Left colon (tissue), 2 donors: ENCODE results near the gene CCDC30. TPM values are rescaled to one million over a fixed set of nuclear protein-coding genes. Genes with fewer than 3 reads are reported as not detected.
"Not testable (repeated sequence)": the region's sequence is repeated elsewhere in the genome, so short reads cannot be mapped to it uniquely, and the experiment has no call there.

ENCODE experiments used
- ATAC-seq: fragments of 200-7000 bp; cut with Tn5 transposase; one replicate; pipeline ENCODE4 v1.9.1; 2020; ENCODE audit warnings: mild to moderate bottlenecking, moderate library complexity
- DNase-seq, 2 donors: peaks; one replicate each; pipeline ENCODE4 v3.0.0-alpha.2; 2020
- intact Hi-C, 2 donors: fragments of 100-400 bp; cut with DNase I in 1 of 2; cut with micrococcal nuclease in 1 of 2; formaldehyde crosslinking; loops; one replicate each; pipeline versions ENCODE4 v1.11.2 to v1.14.0; 2022; cut with DNase I, micrococcal nuclease
- total RNA-seq, 2 donors: library from RNA; stranded (reverse); fragmentation: NEBNext Ultra II Directional; extraction: Animal tissue kit (Norgen Biotek cat#: 25700); gene quantifications; one replicate each; pipeline ENCODE4 v1.2.1, GENCODE V29; 2021
- donor health status: DM: no; HTN: no; CAD: no.
- donor health status: DM: yes; HTN: yes; CAD: no.

CCDC30 gene
- total RNA-seq, 2 donors from 2014 or later = 1.8 to 2.6 TPM

DNA sequence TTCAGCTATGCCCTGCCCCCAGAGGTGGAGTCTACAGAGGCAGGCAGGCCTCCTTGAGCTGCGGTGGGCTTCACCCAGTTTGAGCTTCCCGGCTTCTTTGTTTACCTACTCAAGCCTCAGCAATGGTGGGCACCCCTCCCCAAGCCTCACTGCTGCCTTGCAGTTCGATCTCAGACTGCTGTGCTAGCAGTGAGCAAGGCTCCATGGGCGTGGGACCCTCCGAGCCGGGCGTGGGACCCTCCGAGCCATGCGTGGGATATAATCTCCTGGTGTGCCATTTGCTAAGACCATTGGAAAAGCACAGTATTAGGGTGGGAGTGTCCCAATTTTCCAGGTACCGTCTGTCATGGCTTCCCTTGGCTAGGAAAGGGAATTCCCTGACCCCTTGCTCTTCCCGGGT lies 38.9 kb downstream of the CCDC30 start:
- DNase-seq, ATAC-seq, intact Hi-C loops: not testable (repeated sequence)

DNA sequence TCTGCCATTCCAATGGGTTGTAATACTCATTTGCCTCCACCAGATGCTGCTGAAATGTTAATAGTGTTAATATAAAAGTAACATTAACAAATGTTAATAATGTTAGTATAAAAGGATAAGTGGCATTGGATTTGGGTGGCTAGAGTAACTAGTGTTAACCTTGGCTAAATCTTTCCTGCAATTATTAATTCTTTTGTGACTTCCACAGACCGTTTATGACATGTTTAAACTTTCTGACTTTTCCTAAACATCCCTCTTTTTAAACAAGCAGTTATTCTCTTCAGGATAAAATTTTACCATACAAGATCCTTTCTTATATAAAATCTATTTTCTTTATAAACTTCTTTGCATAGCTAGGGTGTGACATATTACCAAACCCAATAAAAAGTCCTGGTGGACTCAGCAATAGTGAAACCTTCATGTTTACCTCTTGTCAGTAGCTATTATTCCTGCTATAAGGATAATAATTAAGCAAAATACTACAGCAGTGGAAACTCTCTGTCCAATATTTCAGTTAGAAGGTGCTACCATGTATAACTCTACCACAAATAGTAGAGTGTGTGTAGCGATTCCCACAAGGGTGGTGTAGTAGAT lies 41.5 kb downstream of the CCDC30 start:
- ATAC-seq (no peak), DNase-seq (no peak)
- intact Hi-C loops = no loop called here

DNA sequence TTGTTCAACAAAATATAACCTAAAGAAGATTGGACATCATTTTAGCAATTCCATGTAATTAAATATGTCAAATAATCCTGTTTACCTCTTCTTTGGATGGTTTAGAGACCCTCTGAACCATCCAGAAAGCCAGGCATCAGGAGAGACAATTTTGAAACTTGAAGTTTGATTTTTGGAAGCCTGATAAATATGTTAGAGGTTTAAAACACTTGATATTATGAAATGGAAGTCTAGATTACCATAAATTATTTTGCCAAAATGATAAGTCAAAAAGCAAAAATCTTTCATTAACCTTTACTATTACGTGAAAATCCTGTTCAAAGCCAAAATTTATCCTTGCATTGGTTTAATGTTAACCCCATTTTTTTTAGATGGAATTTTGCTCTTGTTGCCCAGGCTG lies 43.5 kb downstream of the CCDC30 start:
- intact Hi-C loops = no loop called here
- no peak for ATAC-seq
- no peak for DNase-seq

DNA sequence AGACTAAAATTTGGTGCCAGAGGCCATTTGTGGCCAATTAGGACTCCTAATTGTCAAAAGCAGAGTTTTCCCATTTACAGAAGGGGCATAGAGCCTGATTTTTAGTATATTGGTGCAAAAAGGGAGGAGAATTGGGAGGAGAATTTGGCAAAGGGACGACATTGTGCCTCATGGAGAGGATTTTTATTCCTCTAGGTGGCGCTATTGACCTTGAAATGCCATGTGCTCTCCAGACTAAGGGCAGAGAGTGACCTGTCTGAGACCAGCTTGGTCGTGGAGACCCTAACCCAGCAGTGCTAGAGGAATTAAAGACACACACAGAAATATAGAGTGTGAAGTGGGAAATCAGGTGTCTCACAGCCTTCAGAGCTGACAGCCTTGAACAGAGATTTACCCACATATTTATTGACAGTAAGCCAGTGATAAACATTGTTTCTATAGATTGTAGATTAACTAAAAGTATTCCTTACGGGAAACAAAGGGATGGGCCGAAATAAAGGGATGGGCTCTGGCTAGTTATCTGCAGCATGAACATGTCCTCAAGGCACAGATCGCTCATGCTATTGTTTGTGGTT lies 48.6 kb downstream of the CCDC30 start:
- DNase-seq, ATAC-seq, intact Hi-C loops: not testable (repeated sequence)

DNA sequence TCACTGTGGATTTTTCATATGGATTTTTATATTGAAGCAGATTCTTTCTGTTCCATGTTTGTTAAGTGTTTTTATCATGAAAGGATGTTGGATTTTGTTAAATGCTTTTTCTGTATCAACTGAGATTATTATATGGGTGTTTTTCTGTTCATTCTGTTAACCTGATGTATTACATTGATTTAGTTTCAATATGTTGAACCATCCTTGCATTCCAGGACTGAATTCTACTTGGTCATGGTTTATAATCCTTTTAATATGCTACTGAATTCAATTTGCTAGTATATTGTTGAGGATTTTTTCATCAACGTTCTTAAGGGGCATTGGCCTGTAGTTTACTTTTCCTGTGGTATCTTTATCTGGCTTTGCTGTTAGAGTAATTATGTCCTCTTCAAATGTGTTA lies 55.8 kb downstream of the CCDC30 start:
- no peak for DNase-seq
- intact Hi-C loops = no loop called here
- ATAC-seq = no peak

DNA sequence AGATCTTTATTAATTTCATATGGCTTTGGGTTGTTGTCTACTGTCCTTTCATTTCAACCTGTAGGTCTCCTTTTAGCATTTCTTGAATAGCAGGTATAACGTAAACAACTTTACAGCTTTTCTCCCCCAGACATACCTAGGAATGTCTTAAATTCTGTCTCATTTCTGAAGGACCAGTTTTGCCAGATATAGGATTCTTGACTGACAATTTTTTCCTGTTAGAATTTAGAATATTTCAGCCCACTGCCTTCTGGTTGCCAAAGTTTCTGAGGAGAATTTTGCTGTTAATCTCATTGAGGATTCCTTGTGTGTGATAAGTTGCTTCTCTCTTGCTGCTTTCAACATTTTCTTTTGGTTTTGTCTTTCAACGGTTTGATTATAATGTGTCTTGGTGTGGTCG lies 60.1 kb downstream of the CCDC30 start:
- DNase-seq (no peak), ATAC-seq (no peak)
- intact Hi-C loops = no loop called here

DNA sequence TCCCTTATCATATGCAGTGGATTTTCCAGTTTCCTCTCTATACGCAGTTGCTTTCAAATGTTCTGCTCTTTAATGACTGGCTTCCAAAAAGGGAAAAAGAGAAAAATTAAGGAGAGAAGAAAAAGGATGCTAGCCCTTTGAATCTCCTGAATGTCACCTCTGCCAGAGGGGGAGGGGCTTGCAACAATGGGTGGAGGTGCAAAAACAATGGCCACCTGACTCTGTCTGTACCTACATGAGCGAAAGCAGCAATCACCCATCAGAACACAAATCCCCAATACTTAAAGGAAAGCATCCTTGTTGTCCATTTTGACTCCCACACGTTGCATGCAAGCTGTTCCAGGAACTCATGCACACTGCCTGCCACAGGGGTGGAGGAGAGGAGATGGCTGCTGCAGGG lies 61.2 kb downstream of the CCDC30 start:
- intact Hi-C loops = no loop called here
- DNase-seq (no peak), ATAC-seq (no peak)

DNA sequence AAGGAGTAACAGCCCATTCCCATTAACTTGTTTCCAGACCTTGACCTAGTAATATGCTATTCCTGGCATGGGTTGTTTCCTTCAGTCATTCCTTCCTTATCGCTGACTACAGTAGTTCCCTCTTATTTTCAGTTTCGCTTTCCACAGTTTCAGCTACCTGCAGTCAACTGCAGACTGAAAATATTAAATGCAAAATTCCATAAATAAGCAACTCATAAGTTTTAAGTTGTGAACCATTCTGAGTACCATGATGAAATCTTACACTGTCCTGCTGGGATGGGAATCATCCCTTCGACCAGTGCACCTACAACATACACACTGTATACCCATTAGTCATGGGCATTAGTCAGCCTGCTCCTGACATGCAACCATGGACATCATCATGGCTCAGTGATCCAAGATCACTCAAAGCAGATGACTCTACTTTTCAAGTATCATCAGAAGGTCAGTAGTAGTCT lies 66.7 kb downstream of the CCDC30 start:
- DNase-seq (no peak), ATAC-seq (peak; percentile 99)
- intact Hi-C loops = loop anchor here in 1 of 2 donors (5.0 kb wide), 1 partner anchor 42 kb away; no protein-coding TSS in a partner anchor

DNA sequence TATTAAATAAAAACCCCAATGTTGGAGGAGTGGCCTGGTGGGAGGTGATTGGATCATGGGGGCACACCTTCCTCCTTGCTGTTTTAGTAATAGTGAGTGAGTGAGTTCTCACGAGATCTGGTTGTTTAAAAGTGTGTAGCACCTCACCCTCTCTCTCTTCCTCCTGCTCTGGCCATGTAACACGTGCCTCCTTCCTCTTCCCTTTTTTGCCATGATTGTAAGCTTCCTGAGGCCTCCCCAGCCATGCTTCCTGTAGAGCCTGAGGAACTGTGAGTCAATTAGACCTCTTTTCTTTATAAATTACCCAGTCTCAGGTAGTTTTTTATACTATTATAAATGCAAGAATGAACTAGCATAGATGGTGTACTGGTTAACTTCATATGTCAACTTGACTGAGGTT lies 68.0 kb downstream of the CCDC30 start:
- ATAC-seq (no peak), DNase-seq (no peak)
- intact Hi-C loops = no loop called here

DNA sequence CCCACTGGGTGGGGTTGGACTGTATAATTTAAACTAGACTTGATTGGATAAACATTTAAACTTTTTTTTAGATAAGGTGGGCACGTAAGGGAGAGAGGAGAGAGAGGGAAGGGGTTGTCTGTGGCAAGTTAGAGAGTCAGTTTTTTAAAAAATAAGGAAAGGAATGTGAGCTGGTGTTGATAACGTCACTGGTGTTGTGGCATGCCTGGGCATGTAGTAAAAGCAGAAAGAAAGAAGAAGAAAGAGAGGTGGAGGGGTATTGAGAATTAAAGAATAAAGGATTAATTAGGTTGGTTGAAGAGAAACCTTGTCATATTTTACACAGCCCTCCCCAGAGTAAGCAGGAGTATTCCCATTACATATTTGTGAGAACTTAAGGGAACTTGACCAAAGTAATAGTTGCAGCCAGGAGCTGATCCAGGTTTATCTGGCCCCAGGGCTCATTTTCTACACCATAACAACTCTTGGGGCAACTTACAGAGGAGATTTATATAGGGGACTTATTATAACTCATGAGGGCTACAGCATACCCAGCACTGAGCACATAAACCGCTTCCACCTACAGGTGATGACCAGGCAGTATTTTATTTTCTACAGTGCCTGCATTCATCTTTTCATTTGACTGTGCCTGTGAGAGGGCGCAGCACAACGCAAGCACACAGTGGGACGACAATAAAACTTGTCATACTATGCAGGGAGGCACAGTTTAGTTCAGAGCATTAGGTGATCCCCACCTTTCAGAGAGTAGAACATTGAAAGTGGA lies 70.2 kb downstream of the CCDC30 start:
- no peak for ATAC-seq
- DNase-seq = no peak
- intact Hi-C loops = no loop called here

DNA sequence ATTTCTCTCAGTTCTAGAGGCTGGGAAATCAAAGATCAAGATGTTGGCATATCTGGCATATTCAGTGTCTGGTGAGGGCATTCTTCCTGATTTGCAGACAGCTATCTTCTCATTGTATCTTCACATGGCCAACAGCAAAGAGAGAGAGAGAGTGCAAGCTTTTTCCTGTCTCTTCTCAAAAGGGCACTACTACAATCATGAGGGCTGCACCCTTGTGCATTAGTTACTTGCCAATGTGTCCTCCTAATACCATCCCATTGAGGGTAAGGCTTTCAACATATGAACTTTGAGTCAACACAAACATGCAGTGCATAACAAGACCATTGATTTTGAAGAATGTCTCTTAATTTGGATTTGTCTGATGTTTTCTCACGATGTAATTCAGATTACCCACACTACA lies 78.0 kb downstream of the CCDC30 start:
- intact Hi-C loops = no loop called here
- ATAC-seq (no peak), DNase-seq (no peak)

DNA sequence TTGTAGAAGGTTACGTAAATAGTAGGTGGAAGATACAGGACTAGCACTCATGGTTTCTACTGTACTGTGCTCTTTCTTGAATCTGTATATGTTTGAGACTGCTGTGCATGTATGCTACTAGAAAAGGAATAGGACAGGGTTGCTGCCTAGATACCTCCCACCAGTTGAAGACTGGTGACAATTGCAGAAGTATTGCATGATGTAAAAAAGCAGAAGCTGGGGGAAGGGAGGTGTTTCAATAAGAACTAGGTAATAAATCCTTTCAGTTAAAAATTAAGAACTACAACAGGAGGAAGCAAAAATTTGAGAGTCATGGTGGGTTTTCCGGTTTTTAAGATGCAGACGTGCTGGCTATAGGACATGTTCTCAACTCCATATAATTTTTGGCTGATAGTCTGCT lies 88.1 kb downstream of the CCDC30 start:
- DNase-seq (no peak), ATAC-seq (no peak)

DNA sequence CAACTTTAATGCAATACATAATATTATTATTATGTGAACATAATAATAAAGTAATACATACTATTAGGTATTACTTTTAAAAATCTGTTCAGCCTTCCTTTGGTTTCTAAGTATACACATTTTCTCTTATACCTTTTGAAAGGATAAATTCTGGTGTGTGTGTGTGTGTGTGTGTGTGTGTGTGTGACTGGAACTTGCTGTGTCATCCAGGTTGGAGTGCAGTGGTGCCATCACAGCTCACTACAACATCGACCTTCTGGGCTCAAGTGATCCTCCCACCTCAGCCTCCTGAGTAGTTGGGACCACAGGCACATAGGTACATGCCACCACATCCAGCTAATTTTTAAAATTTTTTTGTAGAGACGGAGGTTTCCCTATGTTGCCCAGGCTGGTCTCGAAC lies 88.5 kb downstream of the CCDC30 start:
- no peak for ATAC-seq
- intact Hi-C loops = no loop called here

More for the DNA sequence above, 88.1 kb downstream of the CCDC30 start:
- intact Hi-C loops = no loop called here

DNA sequence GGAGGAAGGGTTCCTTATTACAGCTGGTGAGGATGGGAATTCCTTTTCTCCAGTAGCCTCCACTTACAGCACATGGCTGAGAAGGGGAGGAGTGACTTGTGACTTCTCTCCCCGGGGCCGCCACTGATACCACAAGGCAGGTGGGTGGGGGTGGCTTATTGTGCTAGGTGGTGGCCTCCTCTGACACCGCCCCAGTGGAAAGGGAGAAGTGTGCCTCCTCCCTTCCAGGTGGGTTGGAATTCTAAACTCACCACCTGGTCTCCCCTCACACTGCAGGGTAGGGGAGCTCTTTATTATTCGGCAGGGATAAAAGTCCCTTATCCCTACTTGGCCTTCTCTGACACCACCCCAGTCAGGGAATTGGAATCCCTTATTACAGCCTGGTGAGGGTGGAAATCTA lies 89.5 kb downstream of the CCDC30 start:
- no peak for ATAC-seq
- intact Hi-C loops = no loop called here
- DNase-seq = no peak

More for the DNA sequence above, 88.5 kb downstream of the CCDC30 start:
- no peak for DNase-seq

DNA sequence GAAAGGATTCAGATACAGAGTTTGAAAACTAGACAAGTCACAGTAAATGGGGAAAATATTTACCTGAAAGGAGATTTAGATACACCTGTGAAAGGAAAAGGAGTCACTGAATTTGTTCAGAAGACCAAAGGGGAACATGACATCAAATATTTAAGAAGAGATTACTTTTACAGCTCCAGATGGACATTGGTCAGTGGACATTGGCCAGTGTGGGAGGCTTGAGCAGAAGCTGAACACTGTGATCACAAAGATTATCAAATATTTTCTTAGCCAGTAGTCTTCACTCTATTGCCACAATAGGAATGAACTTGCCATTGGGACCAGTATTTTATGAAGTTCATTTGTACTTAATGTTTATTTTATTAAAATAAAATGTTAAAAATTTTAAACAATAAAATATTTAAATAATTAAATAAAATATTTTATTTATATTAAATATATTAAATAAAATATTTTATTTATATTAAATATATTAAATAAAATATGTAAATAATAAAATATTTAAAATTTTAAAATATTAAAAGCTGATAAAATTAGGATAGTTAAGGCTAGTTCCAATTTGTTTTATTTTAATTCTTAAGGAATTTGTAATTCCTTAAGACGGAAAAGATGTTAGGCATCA lies 94.3 kb downstream of the CCDC30 start:
- DNase-seq (no peak), ATAC-seq (no peak)
- intact Hi-C loops = no loop called here

DNA sequence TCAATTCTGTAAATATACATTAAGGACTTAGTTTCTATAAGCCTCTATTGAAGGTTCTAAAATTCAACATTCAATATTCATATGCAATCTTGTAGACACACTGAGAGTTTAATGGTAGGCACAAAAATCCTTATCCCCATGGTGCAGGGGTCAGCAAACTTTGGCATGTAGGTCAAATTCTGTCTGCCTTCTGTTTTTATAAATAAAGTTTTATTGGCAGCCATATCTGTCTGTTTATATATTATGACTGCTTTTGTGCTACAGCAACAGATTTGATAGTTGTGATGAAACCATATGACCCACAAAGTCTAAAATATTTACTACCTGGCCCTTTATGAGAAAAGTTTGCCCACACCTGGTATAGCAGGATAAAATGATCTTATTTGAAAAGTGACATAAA lies 104.0 kb downstream of the CCDC30 start:
- no peak for DNase-seq
- no peak for ATAC-seq
- intact Hi-C loops = no loop called here

DNA sequence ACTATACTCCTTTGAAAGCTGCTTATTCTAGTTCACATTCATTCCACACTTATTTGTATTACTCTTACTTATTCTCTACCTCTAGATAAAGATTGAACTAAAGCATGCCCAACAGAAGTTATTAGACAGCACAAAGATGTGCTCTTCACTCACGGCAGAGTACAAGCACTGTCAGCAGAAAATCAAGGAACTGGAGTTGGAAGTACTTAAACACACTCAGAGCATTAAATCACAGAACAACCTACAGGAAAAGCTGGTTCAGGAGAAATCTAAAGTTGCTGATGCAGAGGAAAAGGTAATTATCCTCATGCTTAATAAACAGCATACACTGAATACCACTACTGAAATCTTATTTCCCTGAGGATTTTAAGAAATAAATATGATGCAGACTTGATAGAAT lies 113.8 kb downstream of the CCDC30 start:
- intact Hi-C loops = no loop called here
- no peak for ATAC-seq
- no peak for DNase-seq

DNA sequence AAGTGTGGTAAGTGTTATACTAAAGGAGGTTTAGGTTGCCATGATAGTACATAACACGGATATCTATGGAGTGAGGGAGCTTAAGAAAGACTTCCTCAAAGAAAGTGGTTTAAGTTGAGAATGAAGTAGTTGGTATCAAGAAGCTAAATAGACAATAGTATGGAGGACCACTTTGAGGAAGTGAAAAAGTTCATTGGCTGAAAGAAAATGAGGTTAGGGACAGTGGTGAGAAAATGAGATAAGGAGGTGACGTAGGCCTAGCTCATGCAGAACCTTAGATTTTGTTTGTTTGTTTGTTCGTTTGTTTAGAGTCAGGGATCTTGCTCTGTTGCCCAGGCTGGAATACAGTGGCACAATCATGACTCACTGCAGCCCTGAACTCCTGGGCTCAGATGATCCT lies 122.9 kb downstream of the CCDC30 start:
- ATAC-seq = no peak
- intact Hi-C loops = loop anchor here in 1 of 2 donors (10.0 kb wide), 1 partner anchor 169 kb away; no protein-coding TSS in a partner anchor

DNA sequence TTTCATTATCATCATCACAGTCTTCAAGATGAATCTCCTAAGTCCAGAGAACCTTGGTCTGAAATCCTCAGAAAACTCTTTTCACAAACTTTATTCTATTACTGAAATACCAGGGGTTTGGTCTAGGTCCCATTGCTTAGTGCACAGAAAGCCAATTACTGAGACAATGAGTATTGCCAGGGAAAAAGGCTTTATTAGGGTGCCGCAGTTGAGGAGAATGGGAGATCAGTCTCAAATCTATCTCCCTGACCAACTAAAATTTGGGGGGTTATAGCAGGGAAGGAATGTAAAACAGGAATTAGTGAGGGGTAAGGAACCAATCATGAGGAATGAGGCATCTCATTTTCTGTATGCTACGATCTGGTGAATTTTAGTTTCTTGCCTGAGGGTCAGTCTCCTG lies 124.7 kb downstream of the CCDC30 start:
- ATAC-seq = no peak
- no peak for DNase-seq
- intact Hi-C loops = loop anchor here in 1 of 2 donors (10.0 kb wide), 1 partner anchor 167 kb away; no protein-coding TSS in a partner anchor

More for the DNA sequence above, 122.9 kb downstream of the CCDC30 start:
- no peak for DNase-seq

DNA sequence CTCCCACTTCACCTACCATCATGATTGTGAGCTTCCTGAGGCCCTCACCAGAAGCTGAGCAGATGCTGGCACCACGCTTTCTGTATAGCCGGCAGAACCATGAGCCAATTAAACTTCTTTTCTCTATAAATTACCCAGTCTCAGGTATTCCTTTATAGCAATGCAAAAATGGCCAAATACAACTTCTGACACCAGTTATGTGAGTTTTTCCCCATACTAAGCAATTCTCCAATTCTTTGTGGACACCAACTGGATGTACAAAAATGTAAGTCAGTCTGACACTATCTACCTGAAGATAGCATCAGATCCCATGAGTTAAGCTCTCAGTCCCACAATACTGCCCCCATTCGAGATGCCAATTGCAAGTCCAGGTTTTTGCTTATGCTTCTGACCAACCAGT lies 129.7 kb downstream of the CCDC30 start:
- ATAC-seq = no peak
- no peak for DNase-seq
- intact Hi-C loops = no loop called here
